ENCODE data around the gene SPSB4.

Gene SPSB4

DNA sequence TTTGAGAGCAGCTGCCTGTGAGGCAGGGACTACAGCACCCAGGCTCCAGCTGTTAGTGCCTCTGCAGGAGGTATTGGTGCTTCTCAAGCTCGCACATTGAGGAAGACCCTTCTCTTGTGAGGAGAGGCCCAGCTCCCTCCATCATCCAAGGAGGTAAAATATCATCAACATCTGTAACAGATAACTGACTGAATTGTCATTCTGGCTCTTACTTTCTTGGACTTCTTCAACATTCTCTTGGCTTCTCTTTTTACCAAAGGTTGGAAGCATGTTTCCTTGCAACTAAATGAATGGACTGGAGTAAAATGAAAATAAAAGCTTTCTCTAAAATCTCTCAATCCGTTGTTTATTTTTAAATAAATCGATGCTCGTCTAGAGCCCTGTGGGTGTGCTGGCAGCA lies 127.4 kb downstream of the SPSB4 start:
- Mint-ChIP-seq H3K27ac (no peak overlapping the region), H3K36me3 (no peaks in the 10 kb centered on the region), H3K4me1 (no peaks in the 10 kb centered on the region), H3K27me3 (peaks cover 17 to 38% of the 10 kb centered on the region in 2 donors), H3K9me3 (peaks cover 8 to 15% of the 10 kb centered on the region in 2 donors), H3K4me3 (no peak overlapping the region)
- no peak for DNase-seq
- no peak for ATAC-seq (replicated peaks)

DNA sequence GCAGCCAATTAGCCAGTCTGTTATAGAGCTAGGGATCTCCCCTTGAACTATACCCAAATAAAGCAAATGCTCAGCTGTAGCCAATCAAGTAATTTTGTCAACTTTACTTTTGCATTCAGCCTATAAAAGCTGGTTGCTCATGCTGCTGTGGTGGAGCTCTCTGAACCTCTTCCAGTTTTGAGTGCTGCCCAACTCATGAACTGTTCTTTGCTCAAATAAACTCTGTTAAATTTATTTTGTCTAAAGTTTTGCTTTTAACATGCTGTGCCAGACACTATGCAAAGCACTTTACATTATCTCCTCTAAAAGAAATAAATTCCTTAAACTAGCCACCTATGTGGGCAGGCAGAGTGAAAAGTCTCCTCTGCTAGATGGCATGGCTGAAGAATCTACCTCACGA lies 128.8 kb downstream of the SPSB4 start:
- H3K36me3 Mint-ChIP-seq: no peaks in the 10 kb centered on the region
- H3K4me1 Mint-ChIP-seq: no peaks in the 10 kb centered on the region
- no peak overlapping the region for H3K27ac Mint-ChIP-seq
- no peak overlapping the region for H3K4me3 Mint-ChIP-seq
- peaks cover 8 to 15% of the 10 kb centered on the region in 2 donors for H3K9me3 Mint-ChIP-seq
- no peak for DNase-seq
- no peak for ATAC-seq (replicated peaks)
- H3K27me3 Mint-ChIP-seq: peaks cover 12 to 29% of the 10 kb centered on the region in 2 donors

DNA sequence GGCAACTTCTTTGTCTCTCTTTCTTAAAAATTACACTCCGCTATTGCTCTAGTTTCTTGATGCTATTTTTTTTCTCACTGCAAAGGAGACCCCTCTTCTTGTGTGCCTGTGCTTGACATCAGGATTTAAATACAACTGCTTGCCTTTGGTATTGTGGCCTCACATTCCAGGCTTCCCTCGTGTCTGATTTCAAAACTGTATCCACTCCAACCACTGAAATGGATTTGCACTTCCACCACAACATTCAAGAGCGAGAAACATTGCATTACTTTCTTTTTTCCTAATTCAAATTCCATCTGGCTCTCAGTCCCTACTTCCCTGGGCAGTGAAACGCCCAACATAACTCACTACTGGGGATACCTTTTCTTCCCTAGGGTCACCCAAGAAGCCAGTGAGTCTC lies 130.0 kb downstream of the SPSB4 start:
- Mint-ChIP-seq H3K27me3 (peaks cover 12 to 28% of the 10 kb centered on the region in 2 donors), H3K4me1 (no peaks in the 10 kb centered on the region), H3K27ac (no peak overlapping the region), H3K36me3 (no peaks in the 10 kb centered on the region), H3K9me3 (peaks cover 8 to 15% of the 10 kb centered on the region in 2 donors), H3K4me3 (no peak overlapping the region)
- ATAC-seq (replicated peaks) (no peak), DNase-seq (no peak)

DNA sequence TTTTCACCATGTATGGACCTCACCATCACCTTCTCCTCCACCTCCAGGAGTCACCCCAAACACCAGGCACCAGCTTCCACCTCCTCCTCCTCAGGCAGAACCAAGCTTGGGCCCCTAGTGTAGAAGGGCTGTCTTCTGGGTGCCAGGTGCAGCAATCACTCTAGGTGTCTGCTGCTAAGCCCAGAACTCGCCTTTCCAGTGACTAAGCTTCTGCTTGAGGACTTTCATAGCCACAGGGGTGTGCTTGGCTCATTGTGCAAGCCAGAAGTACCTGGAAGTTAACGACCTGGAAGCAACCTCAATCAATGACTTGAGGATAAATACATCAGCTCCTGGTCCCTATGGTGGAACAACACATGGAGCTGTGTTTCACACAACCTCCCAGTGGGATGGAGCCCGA lies 130.7 kb downstream of the SPSB4 start:
- no peak for ATAC-seq (replicated peaks)
- DNase-seq: no peak
- Mint-ChIP-seq H3K4me1 (no peaks in the 10 kb centered on the region), H3K27me3 (peaks cover 12 to 30% of the 10 kb centered on the region in 2 donors), H3K9me3 (peaks cover 8 to 15% of the 10 kb centered on the region in 2 donors), H3K27ac (no peak overlapping the region), H3K4me3 (no peak overlapping the region), H3K36me3 (no peaks in the 10 kb centered on the region)

DNA sequence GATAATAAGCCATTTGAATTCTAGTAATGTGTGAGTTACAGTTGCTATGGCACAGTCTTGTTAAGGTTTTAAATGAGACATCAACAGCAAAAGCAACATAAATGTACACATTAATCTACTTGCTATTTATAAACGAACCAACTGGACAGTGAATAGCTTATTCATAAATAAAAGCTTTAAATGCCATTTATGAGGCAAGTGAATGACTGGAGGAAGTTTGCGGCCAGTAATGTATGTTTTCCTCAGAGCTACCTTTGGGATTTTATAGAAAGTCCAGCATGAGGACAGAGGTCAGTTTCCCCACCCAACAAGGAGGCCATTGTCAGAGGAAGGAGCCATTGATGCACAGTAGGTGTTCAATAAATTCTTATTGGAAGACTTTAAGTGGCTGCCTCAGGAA lies 132.5 kb downstream of the SPSB4 start:
- Mint-ChIP-seq H3K27ac (no peak overlapping the region), H3K27me3 (peaks cover 7 to 20% of the 10 kb centered on the region in 2 donors), H3K36me3 (no peaks in the 10 kb centered on the region), H3K9me3 (peaks cover 8 to 15% of the 10 kb centered on the region in 2 donors), H3K4me1 (no peaks in the 10 kb centered on the region), H3K4me3 (no peak overlapping the region)
- ATAC-seq (replicated peaks) (no peak), DNase-seq (no peak)

- Mint-ChIP-seq H3K4me3 (no peak overlapping the region), H3K4me1 (no peaks in the 10 kb centered on the region), H3K9me3 (peaks cover 7 to 14% of the 10 kb centered on the region in 2 donors), H3K36me3 (no peaks in the 10 kb centered on the region), H3K27me3 (peaks cover 7 to 20% of the 10 kb centered on the region in 2 donors), H3K27ac (no peak overlapping the region)
- no peak for DNase-seq
- ATAC-seq (replicated peaks): no peak
Measured at GRCh38 chr3:141184430-141184829, 133.3 kb downstream of the SPSB4 start.

DNA sequence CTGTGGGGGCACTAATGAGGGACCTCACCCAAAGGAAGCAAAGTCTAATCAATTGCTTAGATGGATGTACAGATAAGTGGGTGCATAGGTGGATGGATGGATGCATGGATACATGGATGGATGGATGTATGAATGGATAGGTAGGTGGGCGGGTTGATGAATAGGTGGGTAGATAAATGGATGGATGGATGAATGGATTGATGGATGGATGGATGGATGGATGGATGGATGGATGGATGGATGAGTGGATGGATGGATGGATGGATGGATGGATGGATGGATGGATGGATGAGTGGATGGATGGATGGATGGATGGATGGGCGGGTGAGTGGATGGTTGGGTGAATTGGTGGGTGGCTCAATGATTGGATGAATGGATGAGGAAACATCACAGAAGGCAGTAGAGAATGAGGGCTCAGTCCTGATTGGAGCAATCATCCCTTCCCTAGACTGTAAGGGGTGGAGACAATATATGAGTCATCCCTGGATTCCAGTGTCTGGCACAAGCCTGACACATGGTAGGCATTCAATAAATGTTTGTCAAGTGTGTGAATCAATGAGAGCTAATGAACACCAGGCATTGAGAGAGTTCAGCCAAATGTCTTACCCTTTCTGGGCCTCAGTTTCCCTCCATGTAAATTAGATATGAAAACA lies 140.1 kb downstream of the SPSB4 start:
- H3K27ac Mint-ChIP-seq: no peak overlapping the region
- H3K4me3 Mint-ChIP-seq: no peak overlapping the region
- no peak for ATAC-seq (replicated peaks)
- H3K27me3 Mint-ChIP-seq: peaks cover 25 to 44% of the 10 kb centered on the region in 2 donors
- DNase-seq: no peak
- peaks cover 0 to 4% of the 10 kb centered on the region in 2 donors for H3K4me1 Mint-ChIP-seq
- H3K36me3 Mint-ChIP-seq: no peaks in the 10 kb centered on the region
- no peaks in the 10 kb centered on the region for H3K9me3 Mint-ChIP-seq

DNA sequence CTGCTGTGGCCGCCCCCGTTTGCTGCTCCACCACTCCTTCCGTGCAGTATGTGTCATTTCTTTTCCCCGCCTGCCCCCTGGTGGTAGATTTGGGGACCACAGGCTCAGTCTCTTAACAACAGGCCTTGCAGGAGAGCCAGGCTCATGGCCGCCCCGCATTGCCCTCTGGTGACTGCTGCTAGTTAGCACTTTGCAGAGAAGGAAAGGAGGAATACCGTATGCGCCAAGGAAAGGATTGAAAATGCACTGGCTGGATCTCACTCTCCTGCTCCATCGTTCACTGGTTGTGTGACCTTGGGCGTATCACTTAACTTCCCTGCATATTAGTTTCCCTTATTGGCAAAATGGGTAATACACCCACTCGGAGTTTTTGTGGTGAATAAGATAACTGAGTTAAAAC lies 141.2 kb downstream of the SPSB4 start:
- Mint-ChIP-seq H3K36me3 (no peaks in the 10 kb centered on the region), H3K4me3 (no peak overlapping the region), H3K9me3 (no peaks in the 10 kb centered on the region), H3K4me1 (peaks cover 0 to 4% of the 10 kb centered on the region in 2 donors), H3K27ac (no peak overlapping the region), H3K27me3 (peaks cover 35 to 51% of the 10 kb centered on the region in 2 donors)
- ATAC-seq (replicated peaks) (peak; percentile 99 to 100), DNase-seq (peak; percentile 89)

DNA sequence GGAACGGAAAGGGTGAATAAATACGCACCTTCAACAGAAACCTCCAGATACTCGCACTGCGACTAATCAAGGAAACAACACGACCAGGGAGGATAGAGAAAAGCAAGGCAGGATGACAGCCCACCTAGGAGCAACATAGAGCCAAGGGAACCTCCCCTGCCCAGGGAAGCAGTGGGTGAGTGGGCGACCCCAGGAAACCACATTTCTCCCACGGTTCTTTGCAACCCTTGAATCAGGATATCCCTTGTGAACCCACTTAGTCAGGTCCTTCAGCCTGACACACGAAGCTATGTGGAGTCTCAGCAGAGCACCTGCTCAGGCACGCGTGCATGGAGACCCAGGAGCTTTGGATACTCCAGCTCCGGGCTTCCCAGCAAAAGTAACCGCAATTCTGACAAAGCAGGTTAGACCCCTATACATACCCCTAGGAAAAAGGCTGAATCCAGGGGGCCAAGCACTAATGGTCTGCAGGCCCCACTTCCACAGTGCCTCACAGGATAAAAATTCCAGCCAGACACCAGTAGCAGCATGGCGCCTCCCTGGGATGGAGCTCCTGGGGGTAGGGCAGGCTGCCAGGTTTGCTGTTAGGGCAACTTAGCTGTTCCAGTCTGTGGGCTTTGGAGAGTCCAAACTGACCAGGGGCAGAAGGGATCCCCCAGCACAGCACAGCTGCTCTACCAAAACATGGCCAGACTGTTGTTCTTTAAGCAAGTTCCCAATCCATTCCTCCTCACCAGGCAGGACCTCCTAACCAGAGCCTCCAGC lies 142.1 kb downstream of the SPSB4 start:
- Mint-ChIP-seq H3K4me1 (peaks cover 0 to 4% of the 10 kb centered on the region in 2 donors), H3K4me3 (no peak overlapping the region), H3K36me3 (no peaks in the 10 kb centered on the region), H3K27me3 (peaks cover 42 to 58% of the 10 kb centered on the region in 2 donors), H3K9me3 (no peaks in the 10 kb centered on the region), H3K27ac (no peak overlapping the region)
- ATAC-seq (replicated peaks) (no peak), DNase-seq (no peak)
